Inflammatory macrophage treated with lipopolysaccharide for 4 hours (primary cell): ENCODE results near the gene ALDH3B1.
A peak's percentile ranks its signal among the peaks of the same experiment; 100 is the strongest.

Source experiments
- DNase-seq: peaks from one replicate; pipeline ENCODE4 v3.0.0-alpha.2; 2020

The ALDH3B1 gene

DNA sequence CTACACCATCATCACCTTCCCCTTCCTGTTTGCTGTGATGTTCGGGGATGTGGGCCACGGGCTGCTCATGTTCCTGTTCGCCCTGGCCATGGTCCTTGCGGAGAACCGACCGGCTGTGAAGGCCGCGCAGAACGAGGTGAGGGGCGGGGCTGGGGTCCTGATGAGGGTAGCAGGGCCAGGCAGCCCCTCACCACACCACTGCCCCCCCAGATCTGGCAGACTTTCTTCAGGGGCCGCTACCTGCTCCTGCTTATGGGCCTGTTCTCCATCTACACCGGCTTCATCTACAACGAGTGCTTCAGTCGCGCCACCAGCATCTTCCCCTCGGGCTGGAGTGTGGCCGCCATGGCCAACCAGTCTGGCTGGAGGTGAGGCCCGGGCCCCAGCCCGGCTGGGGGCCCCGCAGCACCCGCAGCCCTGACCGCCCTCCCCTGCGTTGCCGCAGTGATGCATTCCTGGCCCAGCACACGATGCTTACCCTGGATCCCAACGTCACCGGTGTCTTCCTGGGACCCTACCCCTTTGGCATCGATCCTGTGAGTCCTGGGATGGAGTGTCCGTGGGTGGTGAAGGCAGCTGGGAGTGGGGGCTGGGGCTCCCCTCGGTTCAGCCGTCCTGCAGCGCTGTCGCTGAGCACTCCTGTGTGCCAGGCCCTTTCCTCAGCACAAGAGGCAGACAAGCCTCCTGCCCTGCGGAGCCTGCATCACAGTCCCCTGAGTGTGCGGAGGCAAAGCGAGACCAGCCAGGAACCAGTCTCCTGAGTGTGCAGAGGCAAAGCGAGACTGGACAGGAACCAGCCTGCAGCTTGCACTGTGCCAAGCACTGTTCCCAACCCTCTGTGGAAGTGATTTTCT lies 37.5 kb downstream of the ALDH3B1 start:
- DNase-seq = no peak

DNA sequence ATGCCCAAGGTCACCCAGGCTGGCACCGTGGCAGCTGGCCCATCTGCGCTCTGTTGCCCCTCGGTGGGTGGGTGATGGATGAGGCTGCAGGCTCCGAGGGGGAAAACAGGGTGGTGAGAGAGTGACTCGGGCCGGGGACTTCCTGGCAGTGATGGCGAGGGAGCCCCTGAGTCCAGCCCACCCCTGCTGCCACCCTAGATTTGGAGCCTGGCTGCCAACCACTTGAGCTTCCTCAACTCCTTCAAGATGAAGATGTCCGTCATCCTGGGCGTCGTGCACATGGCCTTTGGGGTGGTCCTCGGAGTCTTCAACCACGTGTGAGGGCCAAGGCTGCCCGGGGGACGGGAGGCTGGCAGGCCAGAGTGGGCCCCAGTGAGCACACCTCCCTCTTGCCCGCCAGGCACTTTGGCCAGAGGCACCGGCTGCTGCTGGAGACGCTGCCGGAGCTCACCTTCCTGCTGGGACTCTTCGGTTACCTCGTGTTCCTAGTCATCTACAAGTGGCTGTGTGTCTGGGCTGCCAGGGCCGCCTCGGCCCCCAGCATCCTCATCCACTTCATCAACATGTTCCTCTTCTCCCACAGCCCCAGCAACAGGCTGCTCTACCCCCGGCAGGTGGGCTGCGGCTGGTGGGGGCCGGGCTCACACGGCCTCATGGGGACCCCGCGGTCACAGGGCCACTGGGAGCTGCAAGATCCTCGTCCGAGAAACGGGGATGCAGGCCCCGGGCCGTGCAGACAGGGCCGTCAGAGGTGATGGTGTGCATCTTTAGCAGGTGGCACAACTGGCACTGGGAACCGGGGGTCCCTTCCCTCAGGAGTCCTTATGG lies 38.8 kb downstream of the ALDH3B1 start:
- no peak for DNase-seq

DNA sequence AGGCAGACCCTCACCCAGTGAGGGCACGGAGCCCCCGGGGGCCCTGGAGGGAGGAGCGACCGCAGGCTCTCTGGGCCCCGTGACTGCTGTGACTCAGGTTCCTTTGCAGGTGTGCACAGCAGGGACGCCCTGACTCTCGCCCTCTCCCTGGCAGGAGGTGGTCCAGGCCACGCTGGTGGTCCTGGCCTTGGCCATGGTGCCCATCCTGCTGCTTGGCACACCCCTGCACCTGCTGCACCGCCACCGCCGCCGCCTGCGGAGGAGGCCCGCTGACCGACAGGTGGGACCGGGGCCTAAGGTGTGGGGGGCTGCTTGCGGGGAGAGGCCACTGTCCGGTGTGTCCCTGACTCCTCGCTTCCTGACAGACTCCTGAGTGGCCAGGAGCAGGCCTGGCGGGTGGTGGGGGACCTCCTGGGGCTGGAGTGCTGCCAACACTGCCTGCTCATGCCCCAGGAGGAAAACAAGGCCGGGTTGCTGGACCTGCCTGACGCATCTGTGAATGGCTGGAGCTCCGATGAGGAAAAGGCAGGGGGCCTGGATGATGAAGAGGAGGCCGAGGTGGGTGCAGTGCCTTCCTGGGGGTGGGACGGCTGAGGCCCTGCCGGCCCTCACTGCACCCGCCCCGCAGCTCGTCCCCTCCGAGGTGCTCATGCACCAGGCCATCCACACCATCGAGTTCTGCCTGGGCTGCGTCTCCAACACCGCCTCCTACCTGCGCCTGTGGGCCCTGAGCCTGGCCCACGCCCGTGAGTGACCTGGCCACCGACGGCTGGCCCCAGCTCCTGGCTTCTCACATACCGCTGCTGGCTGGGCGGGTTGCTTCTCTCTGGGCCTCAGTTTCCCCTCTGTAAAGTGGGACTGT lies 39.6 kb downstream of the ALDH3B1 start:
- no peak for DNase-seq

DNA sequence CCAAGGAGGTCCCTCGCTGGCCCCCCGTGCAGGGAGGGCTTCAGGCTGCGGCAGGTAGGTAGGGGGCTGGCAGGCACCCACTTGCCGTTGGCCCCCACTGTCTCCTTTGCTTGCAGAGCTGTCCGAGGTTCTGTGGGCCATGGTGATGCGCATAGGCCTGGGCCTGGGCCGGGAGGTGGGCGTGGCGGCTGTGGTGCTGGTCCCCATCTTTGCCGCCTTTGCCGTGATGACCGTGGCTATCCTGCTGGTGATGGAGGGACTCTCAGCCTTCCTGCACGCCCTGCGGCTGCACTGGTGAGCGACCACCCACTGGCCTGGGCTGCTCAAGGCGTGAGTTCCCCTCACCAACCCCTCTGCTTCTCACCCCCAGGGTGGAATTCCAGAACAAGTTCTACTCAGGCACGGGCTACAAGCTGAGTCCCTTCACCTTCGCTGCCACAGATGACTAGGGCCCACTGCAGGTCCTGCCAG lies 40.3 kb downstream of the ALDH3B1 start:
- DNase-seq = no peak

DNA sequence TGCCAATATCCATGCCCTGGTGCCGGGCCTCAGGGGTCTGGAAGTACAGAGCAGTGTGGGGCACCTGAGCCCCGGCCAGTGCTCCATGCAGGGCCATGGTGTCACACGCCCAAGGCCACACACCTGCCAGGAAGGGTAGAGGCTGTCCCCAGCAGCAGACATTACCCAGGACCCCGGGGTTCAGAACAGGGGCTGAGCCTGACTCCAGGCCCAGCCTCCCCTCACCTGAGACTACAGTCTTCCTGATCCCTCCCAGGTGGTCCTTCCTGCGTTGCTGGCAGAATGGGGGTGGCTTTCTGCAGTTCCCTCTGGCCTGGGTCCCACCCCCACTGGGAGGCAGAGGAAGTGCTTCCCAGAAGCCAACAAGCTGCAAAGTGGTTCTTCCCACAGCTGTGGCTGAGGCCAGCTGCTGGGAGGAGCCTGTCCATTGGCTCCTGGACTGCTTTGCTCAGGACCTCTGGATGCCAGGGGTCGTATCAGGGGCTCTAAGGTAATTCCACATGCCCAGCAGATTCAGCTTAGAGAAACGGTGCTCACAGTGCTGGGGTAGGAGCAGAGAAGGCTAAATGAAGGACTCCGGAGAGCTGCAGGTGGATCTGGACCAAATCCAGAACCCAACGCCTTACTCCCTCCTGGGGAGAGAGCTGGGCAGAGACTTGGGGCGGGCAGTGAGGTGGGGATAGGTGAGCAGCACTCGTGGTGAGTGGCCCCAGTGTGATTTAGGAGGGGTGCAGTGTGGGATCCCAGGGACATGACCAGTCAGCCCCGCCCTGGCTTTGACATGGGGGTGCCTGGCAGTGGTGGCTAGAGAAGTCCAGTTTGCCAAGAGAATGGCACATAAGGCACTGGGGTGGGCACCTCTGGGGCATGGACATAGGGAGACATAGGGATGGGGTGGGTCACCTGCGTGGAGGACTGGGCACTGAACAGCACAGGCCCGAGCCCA lies 41.3 kb downstream of the ALDH3B1 start:
- DNase-seq = no peak

DNA sequence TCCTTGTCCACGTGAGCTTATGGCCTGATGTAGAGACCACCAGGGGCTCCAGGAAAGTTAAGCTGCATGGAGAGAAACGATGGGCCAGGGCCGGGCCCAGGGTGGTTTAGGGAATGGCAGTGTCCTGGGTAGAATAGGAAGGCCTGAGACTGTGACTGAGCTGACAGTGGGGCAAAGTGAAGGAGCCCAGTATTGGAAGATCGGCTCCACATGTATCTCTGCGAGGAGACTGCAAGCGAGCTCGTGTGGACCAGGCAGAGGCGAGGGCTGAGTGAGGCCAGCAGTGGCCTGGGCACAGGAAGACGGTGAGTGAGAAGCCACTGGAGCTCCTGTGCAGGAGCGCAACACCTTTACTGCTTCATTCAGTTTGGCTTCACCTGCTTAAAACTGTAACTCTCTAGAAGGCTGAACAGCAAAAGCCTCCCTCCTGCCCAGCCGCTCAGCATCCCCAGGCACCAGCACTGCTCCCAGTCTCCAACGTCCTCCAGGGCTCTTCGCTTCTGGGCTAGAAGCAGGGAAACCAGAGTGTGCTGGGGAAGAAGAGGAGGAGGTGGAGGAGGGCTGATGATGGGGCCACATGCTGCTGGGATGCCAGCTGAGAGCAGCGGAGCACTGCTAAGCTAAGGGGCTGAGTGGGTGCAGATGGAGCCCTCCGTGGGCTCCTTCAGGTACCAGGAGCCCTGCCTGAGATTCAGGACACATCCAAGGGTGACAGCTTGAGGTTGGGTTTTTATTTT lies 42.2 kb downstream of the ALDH3B1 start:
- no peak for DNase-seq

DNA sequence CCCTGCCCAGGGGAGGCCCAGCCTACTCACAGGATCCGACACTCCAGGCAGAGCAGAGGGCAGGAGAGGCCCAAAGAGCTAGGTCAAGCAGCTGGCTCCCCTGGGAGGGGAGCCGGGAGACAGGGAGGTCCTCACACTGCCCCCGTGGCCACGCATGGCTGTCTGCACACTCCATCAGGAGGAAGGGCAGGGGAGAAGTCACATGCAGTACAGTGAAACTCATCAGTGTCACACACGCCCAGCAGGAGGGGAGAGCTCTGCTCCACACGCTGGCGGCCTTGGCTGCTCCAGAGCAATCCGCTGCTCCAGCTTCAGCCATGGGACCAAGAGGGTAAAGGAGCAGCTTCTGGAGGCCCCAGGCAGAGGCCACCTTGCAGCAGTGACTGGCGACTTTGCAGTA lies 43.0 kb downstream of the ALDH3B1 start:
- DNase-seq = no peak

DNA sequence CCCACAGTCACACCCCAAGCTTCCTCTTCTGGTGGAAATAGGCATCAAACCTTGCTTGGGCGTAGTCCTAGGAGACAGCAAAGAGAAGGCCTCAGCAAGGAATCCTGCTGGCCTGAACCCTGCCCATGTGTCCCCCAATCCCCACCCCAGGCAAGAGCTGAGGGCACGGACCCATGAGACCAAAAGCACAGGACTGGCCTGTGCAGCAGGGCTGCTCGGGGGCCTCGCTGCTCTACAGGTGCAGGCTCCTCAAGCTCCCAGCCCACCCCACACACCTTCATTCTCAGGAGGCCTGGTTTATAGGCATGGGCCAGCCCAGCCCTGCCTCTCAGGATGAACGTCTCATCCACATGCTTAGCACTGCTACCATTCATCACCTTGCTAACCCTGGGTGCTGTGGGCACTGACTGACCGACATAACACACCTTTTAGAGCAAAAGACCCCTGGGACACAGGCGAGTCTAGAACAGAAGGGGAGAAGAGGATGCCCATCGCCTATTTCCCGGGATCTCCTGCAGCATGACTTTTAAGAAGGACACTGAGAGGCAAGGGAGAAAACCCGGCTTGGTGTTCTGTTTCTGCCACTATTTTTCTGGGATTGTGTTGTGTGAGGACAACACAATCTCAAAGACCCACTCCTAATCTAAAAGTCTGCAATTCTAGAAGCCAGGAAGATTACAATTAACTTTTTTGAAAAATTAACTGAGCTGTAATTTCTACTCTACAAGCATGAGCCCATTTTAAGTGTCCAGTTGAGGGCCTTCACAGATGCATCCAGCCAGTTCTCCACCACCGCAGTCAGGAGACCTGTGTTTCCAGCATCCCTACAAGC lies 44.1 kb downstream of the ALDH3B1 start:
- no peak for DNase-seq

DNA sequence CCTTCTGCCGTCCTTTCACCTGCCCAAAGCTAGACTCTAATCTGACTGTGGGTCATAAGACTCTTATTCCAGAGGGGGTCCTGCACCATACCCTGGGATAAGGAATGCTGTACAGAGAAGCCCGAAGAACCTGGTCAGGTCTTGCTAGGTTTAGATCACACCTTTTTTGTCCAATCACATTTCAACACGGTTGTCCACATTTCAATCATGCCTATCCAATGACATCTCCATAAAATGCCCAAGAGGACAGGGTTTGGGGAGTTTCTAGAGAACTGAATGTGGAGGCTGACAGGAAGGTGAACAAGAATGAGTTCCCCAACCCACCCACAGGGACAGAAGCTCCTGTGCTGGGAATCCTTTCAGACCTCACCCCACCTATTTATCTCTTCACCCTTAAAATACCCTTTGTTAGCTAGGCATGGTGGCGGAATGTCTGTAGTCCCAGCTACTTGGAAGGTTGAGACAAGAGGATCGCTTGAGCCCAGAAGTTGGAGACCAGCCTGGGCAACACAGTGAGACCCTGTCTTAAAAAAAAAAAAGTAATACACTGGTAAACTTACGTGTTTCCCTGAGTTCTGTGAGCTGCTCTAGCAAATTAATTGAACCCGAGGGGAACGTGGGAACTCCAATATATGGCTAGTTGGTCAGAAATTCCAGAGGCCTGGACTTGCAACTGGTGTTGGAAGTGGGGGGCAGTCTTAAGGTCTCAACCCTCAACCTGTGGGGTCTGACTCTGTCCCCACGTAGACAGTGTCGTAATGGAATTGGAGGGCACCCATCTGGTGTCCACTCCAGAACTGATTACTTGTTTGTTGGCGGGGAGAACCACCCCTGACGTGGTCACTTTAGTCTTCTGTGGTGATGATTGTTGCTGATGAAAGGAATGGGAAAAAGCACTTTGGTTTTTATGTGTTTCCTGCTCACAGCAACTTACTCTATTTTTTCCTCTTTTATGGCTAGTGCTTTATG lies 46.5 kb downstream of the ALDH3B1 start:
- DNase-seq = no peak

DNA sequence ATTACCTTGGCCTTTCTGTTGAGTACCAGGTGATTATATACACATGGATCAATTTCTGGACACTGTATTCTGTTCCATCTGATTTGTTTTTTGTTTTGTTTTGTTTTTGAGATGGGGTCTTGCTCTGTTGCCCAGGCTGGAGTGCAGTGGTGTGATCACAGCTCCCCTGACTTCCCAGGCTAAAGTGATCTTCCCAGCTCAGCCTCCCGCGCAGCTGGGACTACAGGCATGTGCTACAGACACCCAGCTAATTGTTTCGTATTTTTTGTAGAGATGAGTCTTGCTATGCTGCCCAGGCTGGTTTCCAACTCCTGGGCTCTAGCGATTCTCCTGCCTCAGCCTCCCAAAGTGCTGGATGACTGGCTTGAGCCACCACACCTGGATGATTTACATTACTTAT lies 47.7 kb downstream of the ALDH3B1 start:
- DNase-seq = no peak

DNA sequence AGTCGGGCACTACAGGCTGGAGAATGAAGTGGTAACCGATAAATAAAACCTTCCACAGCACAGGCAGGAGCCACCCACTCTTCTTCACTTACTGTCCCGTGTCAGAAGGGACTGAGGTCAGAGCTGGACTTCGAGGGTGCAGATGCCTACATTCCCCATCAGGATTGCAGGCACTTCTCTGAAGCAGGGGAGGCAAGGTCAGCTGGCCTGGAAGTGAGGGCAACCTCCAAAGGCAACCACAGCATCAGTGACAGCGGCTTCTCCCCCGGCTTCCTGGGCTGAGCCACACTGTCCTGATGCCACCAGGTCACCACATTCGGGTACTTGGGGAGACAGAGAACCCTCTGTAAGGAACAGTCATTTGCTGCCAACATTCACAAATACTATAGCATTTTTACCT lies 51.4 kb downstream of the ALDH3B1 start:
- no peak for DNase-seq

DNA sequence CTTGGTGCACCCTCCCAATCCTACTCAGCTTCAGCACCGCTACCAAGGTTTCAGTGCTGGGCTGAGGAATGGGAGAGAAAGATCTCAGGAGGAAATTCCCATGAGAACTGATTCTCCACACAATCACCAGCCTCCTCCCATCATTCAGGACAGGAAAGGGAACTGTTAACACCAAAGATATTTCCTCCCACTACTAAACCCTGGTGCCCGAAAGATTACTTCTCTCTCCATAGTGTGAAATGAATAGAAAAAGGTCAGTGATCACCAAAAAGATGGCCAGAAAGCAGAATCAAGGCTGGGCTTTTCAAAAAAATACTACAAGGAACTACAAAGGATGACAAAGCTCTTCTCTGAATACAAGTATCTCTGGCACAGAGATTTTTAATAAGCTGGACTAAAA lies 54.8 kb downstream of the ALDH3B1 start:
- DNase-seq = peak; percentile 33

DNA sequence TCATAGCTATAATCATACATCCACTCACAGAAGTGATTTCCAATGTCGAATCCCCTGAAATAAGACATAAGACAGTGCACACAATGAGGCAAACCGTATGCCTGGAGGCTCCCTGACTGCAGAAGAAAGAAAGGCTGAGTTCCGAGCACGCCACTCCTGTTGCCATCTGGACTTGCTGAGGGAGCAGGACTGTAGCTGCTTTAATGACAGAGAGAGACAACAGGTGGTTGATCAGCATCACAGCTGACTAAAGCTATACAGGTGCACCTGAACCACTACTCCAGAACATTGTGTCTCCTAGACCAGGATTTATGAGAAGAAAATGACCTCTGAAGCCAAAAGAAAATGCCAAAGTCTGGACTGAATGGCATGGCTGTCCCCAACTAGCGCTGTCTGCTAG lies 55.7 kb downstream of the ALDH3B1 start:
- no peak for DNase-seq

DNA sequence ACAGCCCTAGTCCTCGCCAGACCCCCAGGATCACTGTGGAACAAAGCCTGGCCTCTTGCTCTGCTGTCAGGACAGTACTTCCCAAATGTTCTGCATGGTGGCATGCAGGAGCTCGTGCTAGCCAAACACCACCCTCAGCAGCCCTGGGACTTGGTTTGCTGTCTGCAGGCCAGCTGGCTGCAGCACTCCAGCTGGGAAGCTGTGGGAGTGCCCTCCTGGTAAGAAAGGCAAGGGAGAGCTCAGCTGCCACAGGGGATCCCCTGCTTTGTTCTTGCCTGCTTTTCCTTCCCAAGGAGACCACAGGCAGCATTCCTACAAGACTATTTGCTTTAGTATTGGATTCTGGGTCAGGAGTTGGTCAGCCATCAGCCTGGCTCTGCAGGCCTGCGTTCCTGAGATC lies 56.6 kb downstream of the ALDH3B1 start:
- no peak for DNase-seq

DNA sequence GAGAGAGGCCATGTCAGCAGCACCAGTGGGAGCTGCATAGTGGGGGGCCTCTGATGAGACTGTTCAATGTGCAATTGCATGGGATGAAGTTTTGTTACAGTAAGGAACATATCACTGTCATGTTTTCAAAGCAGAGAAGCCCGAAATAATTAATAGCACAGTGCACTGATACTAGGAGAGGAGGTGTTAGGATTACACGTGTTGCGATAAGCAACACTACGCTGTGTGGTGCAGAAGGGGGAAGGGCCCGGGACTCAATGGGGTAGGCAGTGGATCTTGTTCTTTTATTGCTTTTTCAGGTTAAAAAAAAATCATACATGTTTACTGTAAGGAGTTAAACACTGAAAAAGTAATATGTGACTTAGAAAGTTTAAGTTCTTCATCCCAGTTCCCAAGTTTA lies 57.9 kb downstream of the ALDH3B1 start:
- no peak for DNase-seq

DNA sequence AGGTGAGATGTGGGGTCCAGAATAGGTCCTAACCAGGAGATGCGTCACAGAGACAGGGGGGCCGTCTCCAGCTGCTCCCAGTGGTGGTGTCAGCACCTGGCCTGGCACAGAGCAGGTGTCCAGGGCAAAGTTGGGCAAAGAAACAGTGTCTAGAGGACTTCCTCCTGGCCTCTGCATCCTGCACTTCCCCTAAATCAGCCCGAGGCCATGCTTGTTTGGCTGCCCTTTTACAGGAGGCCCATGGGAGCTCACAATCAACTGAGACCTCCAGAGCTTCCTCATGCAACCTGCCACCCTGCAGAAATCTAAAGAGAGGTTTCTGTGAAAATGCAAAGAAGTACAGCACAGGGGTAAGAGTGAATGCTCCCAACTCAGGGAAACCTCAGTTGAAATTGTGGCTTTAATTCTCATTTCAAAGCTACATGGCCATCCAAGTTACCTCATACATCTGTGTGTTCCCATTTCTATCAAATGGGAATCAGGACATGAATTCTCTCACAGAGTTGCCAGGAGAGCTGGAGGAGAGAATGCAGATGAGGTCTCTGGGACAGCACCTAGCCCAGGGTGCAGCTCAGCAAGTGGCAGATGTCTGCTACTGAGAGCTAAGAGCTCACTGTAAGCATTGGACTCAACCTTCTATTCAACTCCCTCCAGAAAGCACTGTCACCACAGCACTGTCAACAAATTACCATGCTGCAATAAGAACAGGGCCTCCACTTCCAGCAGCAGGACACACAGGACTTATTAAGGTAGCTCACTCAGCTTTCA lies 61.3 kb downstream of the ALDH3B1 start:
- no peak for DNase-seq

DNA sequence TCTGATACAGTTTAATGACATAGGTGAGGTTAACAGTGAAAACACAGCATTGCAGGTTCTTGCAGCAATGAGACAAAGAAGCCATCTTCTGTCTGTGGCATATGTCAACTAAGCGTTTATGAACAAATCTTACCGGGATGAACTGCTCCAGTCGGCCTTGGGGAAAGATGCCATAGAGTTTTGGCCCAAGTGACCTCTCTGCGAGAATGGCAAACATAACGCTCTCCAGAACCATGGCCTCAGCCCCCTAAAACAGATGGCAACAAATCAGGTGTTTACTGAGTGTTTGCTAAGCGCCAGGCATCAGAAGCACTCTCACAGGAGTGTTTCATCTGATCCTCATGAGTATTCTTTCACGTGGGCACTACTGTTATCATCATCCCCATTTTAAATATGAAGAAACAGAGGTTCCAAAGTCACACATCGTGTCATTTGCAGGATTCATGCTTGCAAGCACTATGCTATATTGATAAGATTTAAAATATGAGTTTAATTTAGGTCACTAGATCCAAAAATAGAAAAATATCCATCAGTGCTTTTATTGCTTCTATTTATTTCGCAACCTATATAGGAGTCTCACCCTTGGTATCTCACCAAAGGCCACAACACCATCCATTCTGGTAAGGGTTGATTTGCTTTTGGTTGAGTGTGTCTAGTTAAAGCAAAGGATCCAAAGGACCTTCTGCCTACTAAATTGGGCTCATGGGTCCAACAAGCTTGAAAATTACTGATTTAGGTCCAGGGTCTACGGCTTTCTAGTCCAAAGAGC lies 64.6 kb downstream of the ALDH3B1 start:
- DNase-seq = no peak
